H9 (cell line): ENCODE results near the gene CD151. TPM values are rescaled to one million over a fixed set of nuclear protein-coding genes. Genes with fewer than 3 reads are reported as not detected.

Experiments
- DNase-seq: peaks from one replicate; pipeline ENCODE4 v3.0.0-alpha.2; 2017
- H2AFZ ChIP-seq: one replicate; pipeline ENCODE4 v1.6.1; 2013; ENCODE audit warnings: mild to moderate bottlenecking, low read length, control low read depth, moderate library complexity
- H2AK5ac ChIP-seq: 2 replicates; pipeline ENCODE4 v1.6.1; 2013; ENCODE audit warnings: low read length, control low read depth, mixed read lengths; ENCODE audit not compliant: insufficient read length
- H2BK120ac ChIP-seq: one replicate; pipeline ENCODE4 v1.6.1; 2013; ENCODE audit warnings: low read depth, mild to moderate bottlenecking, low read length, control low read depth, inconsistent platforms; ENCODE audit not compliant: poor library complexity, severe bottlenecking
- H2BK12ac ChIP-seq: 2 replicates; pipeline ENCODE4 v1.6.1; 2013; ENCODE audit warnings: low read length, control low read depth, mixed read lengths, low read depth; ENCODE audit not compliant: insufficient read length
- H2BK15ac ChIP-seq: 2 replicates; pipeline ENCODE4 v1.6.1; 2013; ENCODE audit warnings: low read depth, low read length, control low read depth
- H2BK20ac ChIP-seq: one replicate; pipeline ENCODE4 v1.6.1; 2013; ENCODE audit warnings: low read depth, mild to moderate bottlenecking, low read length, control low read depth, inconsistent platforms; ENCODE audit not compliant: poor library complexity, severe bottlenecking
- H2BK5ac ChIP-seq: 2 replicates; pipeline ENCODE4 v1.6.1; 2013; ENCODE audit warnings: low read length, control low read depth, mixed read lengths; ENCODE audit not compliant: insufficient read length
- H3K14ac ChIP-seq: 2 replicates; pipeline ENCODE4 v1.6.1; 2013; ENCODE audit warnings: low read length, control low read depth; ENCODE audit not compliant: insufficient read depth
- H3K18ac ChIP-seq: 2 replicates; pipeline ENCODE4 v1.6.1; 2013; ENCODE audit warnings: low read depth, mild to moderate bottlenecking, mixed read lengths, low read length, control low read depth; ENCODE audit not compliant: insufficient read length
- H3K23ac ChIP-seq: 2 replicates; pipeline ENCODE4 v1.6.1; 2013; ENCODE audit warnings: low read length, control low read depth, mixed read lengths, low read depth; ENCODE audit not compliant: insufficient read length
- H3K23me2 ChIP-seq: 2 replicates; pipeline ENCODE4 v1.6.1; 2013; ENCODE audit warnings: low read depth, mild to moderate bottlenecking, mixed read lengths, low read length, control low read depth; ENCODE audit not compliant: insufficient read length, poor library complexity, severe bottlenecking
- H3K27ac ChIP-seq: 2 replicates; pipeline ENCODE4 v1.5.1; 2013; ENCODE audit warnings: low read length, control low read depth, mixed read lengths, low read depth; ENCODE audit not compliant: insufficient read length
- H3K27me3 ChIP-seq: 2 replicates; pipeline ENCODE4 v1.6.1; 2013; ENCODE audit warnings: low read length, control low read depth, inconsistent platforms; ENCODE audit not compliant: insufficient read depth
- H3K4ac ChIP-seq: 2 replicates; pipeline ENCODE4 v1.6.1; 2013; ENCODE audit warnings: low read depth, mild to moderate bottlenecking, control low read depth, inconsistent platforms, low read length, moderate library complexity
- H3K4me1 ChIP-seq: 2 replicates; pipeline ENCODE4 v1.6.1; 2013; ENCODE audit warnings: low read length, control low read depth, inconsistent platforms; ENCODE audit not compliant: insufficient read depth
- H3K4me2 ChIP-seq: 2 replicates; pipeline ENCODE4 v1.6.1; 2013; ENCODE audit warnings: low read length, control low read depth, mixed read lengths; ENCODE audit not compliant: insufficient read length, insufficient read depth
- H3K56ac ChIP-seq: 2 replicates; pipeline ENCODE4 v1.6.1; 2013; ENCODE audit warnings: low read depth, mild to moderate bottlenecking, mixed read lengths, low read length, control low read depth; ENCODE audit not compliant: insufficient read length
- H3K79me1 ChIP-seq: 2 replicates; pipeline ENCODE4 v1.6.1; 2013; ENCODE audit warnings: low read depth, mild to moderate bottlenecking, moderate library complexity, low read length, control low read depth, inconsistent platforms; ENCODE audit not compliant: insufficient read depth, poor library complexity, severe bottlenecking
- H3K79me2 ChIP-seq: 2 replicates; pipeline ENCODE4 v1.6.1; 2013; ENCODE audit warnings: low read length, control low read depth, inconsistent platforms; ENCODE audit not compliant: insufficient read depth
- H3K9ac ChIP-seq: 2 replicates; pipeline ENCODE4 v1.6.1; 2013; ENCODE audit warnings: low read length, control low read depth, mixed read lengths; ENCODE audit not compliant: insufficient read length; ENCODE audit errors: extremely low read depth
- H3K9me3 ChIP-seq: one replicate; pipeline ENCODE4 v1.6.1; 2013; ENCODE audit warnings: low read depth, low read length, inconsistent platforms; ENCODE audit not compliant: control insufficient read depth
- H3T11ph ChIP-seq: one replicate; pipeline ENCODE4 v1.6.1; 2013; ENCODE audit warnings: mild to moderate bottlenecking, low read length, control low read depth, inconsistent platforms
- H4K20me1 ChIP-seq: one replicate; pipeline ENCODE4 v1.6.1; 2013; ENCODE audit not compliant: control insufficient read depth, insufficient read length, insufficient read depth
- H4K5ac ChIP-seq: 2 replicates; pipeline ENCODE4 v1.6.1; 2013; ENCODE audit warnings: low read depth, mild to moderate bottlenecking, mixed read lengths, low read length, control low read depth; ENCODE audit not compliant: insufficient read length
- H4K8ac ChIP-seq: replicated peaks from 2 replicates; pipeline ENCODE4 v1.6.1; 2013; ENCODE audit warnings: low read length, control low read depth, mixed read lengths, low read depth; ENCODE audit not compliant: insufficient read length
- H4K91ac ChIP-seq: 2 replicates; pipeline ENCODE4 v1.6.1; 2013; ENCODE audit warnings: low read depth, mild to moderate bottlenecking, moderate library complexity, mixed read lengths, low read length, control low read depth; ENCODE audit not compliant: insufficient read length
- H3K27ac Mint-ChIP-seq, 3 experiments: 2 replicates in 2 of 3; 3 replicates in 1 of 3; pipeline ENCODE4 v1.8.0; 2020 to 2021; ENCODE audit warnings: mixed read lengths in 3 of 3, mild to moderate bottlenecking in 1 of 3, moderate library complexity in 1 of 3
- H3K27me3 Mint-ChIP-seq: 2 replicates; pipeline ENCODE4 v1.8.0; 2021; ENCODE audit warnings: low read depth, mild to moderate bottlenecking, moderate library complexity, mixed read lengths
- H3K36me3 Mint-ChIP-seq, 3 experiments: 2 replicates in 2 of 3; 3 replicates in 1 of 3; pipeline ENCODE4 v1.8.0; 2020 to 2021; ENCODE audit warnings: low read depth in 3 of 3, mixed read lengths in 3 of 3; ENCODE audit not compliant: insufficient read depth in 1 of 3
- H3K4me1 Mint-ChIP-seq, 2 experiments: 2 replicates each; pipeline ENCODE4 v1.8.0; 2020; ENCODE audit warnings: mixed read lengths in 2 of 2
- H3K4me3 Mint-ChIP-seq, 2 experiments: 2 replicates in 1 of 2; 3 replicates in 1 of 2; pipeline ENCODE4 v1.8.0; 2020 to 2021; ENCODE audit warnings: mild to moderate bottlenecking in 2 of 2, mixed read lengths in 2 of 2, moderate library complexity in 1 of 2
- H3K9me3 Mint-ChIP-seq, 2 experiments: 2 replicates in 1 of 2; 3 replicates in 1 of 2; pipeline ENCODE4 v1.8.0; 2020; ENCODE audit warnings: mild to moderate bottlenecking in 2 of 2, mixed read lengths in 2 of 2, moderate library complexity in 1 of 2
- WGBS: extraction: QIAGEN DNeasy Blood & Tissue Kit; methylation state at CpG from one replicate; pipeline ENCODE4 v1.1.7; 2013; ENCODE audit warnings: missing lambda C conversion rate, low lambda C conversion rate, mixed read lengths; ENCODE audit not compliant: insufficient read length; ENCODE audit errors: extremely low coverage; 5-methylcytosine and 5-hydroxymethylcytosine counted together
- total RNA-seq: library from RNA; stranded (reverse); gene quantifications from 2 replicates; pipeline ENCODE4 v1.2.1, GENCODE V29; 2021
- TF ChIP-seq, protein P1 (sequence below): fragments of 200-600 bp; sonication (generic); conservative IDR thresholded peaks from 3 replicates; pipeline ENCODE4 v1.8.0; 2021; ENCODE audit warnings: antibody characterized with exemption, mild to moderate bottlenecking

Gene CD151
- total RNA-seq, 1 experiment from 2014 or later: 138 TPM

DNA sequence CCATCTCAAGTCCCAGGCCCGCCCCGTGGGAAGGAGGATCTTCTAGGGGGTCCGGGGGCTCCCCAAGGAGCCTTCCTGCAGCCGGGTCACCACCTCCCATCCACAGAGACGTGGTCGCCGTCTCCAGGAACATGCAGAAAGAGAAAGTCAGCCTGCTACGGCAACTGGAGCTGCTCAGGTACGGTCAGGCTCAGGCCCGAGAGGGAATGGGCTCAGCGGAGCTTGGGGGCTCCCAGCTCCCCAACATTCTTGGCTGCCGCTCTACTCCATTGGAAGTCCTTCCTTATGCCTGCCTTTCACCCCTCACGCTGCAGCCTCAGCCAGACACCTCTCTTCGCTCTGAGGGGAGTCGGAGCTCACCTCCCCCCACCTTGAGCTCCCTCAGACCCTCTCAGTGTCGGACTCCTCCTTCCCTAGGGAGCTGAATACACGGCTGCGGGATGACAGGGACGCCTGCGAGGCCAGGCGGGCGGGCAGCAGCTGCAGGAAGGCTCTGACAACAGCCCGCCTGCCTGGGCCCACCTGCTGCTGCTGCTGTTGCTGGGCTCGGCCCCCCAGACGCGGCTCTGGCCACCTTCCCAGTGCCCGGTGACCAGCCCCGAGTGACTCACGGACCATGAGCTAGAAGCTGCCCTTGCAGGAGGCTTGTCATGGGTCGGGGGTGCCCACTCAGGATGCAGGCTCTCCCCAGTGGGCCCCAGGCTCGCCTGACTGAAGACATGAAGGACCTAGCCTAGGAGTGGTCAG lies 1.5 kb upstream of the CD151 start:
- peak overlapping the region; percentile 44 to 76 for H3K4me3 Mint-ChIP-seq
- Histone ChIP-seq H3K18ac (no peak overlapping the region), H3K4me2 (peak overlapping the region; percentile 56), H3K27ac (no peak overlapping the region), H3K23ac (no peak overlapping the region), H3K56ac (no peak overlapping the region), H3K9ac (no peak overlapping the region), H3K79me2 (no peaks in the 10 kb centered on the region), H3K9me3 (no peaks in the 10 kb centered on the region), H4K8ac (no peak overlapping the region), H2BK12ac (no peak overlapping the region), H2AFZ (no peak overlapping the region), H2BK20ac (no peak overlapping the region), H3T11ph (no peak overlapping the region), H4K5ac (no peak overlapping the region), H4K91ac (no peak overlapping the region), H2BK15ac (no peak overlapping the region), H3K4me1 (no peaks in the 10 kb centered on the region; the same call in 1 of the 2 replicates), H3K4ac (no peak overlapping the region), H3K23me2 (peaks cover 32% of the 10 kb centered on the region), H2BK5ac (no peak overlapping the region), H3K79me1 (no peaks in the 10 kb centered on the region), H4K20me1 (no peaks in the 10 kb centered on the region), H3K14ac (no peak overlapping the region), H3K27me3 (peaks cover 9% of the 10 kb centered on the region; the same call in 1 of the 2 replicates), H2BK120ac (no peak overlapping the region), H2AK5ac (no peak overlapping the region)
- no peaks in the 10 kb centered on the region for H3K9me3 Mint-ChIP-seq
- H3K4me1 Mint-ChIP-seq: peaks cover 36 to 46% of the 10 kb centered on the region in 2 experiments
- DNase-seq: no peak
- H3K27me3 Mint-ChIP-seq: peaks cover 34% of the 10 kb centered on the region
- H3K36me3 Mint-ChIP-seq: peaks cover 3 to 6% (median 4%) of the 10 kb centered on the region in 3 experiments; a peak in 4 of 7 replicates
- TF ChIP-seq, protein P1, sequence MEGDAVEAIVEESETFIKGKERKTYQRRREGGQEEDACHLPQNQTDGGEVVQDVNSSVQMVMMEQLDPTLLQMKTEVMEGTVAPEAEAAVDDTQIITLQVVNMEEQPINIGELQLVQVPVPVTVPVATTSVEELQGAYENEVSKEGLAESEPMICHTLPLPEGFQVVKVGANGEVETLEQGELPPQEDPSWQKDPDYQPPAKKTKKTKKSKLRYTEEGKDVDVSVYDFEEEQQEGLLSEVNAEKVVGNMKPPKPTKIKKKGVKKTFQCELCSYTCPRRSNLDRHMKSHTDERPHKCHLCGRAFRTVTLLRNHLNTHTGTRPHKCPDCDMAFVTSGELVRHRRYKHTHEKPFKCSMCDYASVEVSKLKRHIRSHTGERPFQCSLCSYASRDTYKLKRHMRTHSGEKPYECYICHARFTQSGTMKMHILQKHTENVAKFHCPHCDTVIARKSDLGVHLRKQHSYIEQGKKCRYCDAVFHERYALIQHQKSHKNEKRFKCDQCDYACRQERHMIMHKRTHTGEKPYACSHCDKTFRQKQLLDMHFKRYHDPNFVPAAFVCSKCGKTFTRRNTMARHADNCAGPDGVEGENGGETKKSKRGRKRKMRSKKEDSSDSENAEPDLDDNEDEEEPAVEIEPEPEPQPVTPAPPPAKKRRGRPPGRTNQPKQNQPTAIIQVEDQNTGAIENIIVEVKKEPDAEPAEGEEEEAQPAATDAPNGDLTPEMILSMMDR: no peak
- no peak overlapping the region for H3K27ac Mint-ChIP-seq
- no CpG with 5 or more reads among the region's 31 CpGs for WGBS
